ENCODE measurements around the gene NUB1.
A peak's percentile ranks its signal among the peaks of the same experiment; 100 is the strongest.

Gene NUB1

DNA sequence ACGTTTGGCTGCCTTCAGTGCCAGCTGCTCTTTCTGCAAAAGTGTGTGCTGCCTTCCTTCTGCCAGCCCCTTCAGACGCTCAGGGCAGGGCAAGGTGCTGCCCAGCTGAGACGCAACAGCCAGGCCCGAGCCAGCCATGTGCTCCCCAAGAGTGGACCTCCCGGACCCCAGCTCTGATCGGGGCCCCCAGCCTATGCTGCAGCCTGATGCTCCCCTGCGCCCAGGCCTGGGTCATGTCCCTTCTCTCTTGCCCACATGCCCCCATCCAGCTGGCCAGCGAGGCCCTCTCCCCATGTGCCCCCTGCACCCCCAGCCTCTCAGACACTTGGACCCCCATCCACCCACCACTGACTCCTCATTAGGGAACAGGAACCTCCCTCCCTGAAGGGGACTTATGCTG lies 50.4 kb downstream of the NUB1 start:
- no peak for DNase-seq

DNA sequence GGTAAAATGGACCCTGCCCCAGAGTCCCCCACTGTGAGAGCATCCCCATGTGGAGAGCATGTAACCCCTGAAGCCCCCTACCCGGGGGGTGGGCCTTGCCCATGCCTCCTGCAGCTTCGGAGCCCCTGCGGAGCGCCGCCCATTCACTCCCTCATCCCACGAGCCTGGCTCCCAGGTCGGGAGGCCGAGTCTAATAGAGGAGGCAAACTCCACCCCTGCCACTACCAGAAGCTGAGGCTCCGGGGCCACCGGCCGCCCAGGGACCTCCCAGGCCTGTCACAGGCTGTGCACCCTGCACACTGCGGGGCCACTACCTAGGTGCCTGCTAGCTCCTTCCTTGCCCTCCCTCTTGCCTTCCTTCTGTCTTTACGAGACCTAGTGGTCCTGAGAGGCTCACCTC lies 50.8 kb downstream of the NUB1 start:
- DNase-seq: no peak

DNA sequence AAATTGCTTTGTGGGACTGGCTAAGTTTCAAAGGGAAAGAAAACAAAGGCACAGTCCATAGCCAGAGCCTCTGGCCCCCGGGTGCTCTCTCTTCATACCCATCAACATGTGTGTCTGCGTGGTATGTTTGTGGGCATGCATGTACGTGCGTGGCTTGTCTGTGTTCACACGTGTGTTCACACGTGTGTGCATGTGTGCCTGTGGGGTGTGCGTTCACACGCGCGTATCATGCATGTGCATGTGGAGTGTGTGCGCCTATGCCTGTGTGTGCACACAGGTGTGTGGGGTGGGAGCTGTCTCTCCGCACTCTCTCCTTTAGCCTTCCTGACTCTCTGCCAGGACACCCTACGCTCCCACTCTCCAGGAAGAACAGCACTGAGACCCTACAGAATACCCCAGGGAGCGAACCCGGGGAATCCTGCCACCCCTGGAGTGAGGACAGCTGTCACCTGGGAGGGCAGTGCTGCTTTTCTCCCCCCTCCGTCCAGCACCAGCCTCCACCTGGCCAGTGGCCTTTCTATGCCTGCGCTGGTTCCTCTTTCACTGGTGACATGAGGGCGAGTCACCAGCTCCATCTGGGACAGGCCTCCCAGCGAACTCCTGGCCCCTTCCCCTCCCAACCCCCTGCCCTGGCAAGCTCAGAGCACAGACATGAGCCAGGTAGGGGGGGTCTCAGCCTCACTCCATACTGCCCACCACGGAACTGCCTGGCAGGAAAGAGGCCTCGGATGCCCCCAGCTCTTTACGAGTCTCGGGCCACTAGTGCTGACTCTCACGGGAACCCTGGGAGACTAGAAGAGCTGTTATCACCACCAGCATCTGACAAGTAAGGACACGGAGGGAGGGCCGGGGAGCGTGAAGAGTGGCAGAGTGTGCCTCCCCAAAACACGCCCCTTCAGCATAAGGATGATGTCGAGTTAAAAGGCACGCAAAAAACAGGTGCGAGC lies 51.7 kb downstream of the NUB1 start:
- DNase-seq: no peak

DNA sequence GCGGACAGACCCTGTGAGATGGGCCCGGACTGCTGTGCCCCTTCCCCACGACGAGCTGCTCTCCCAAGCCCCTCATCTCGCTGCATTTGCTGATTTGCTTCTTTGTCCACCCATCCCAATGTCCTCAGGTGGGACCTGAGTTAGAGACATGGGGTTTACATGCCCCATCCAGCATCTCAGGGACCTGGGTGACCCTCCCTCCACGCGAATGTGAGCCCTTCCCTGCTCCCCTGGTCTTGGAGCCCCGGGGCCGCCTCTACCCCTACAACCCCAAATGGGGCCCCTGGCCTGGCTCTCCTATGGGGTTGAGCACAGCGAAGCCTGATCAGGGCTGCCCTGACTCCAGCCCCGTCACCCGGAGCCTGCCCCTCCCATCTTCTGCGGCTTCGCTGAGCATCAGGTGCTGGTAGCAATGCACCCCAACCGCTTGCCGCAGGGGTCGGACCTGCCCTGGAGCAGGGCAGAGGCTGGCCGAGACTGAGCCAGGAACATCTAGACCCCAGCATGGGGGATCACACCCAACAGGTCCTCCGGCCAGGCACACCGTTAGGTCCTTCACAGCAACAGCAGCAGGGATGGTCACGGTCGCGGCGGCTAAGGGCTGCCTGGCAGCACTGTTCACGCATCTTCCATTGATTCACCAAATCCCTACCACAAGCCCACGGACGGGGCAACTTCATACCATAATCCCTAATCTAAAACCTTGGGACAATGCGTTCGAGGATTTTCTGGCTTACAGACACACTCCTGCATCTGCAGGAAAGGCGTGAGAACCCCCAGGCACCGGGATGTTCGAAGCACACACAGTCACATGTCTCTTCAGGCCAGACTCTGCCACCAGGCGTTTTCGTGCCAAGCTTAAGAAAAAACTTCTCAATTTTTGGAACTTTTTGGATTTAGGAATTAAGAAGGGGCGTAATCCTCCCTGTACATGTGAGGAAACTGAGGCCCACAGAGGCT lies 52.7 kb downstream of the NUB1 start:
- DNase-seq: no peak

DNA sequence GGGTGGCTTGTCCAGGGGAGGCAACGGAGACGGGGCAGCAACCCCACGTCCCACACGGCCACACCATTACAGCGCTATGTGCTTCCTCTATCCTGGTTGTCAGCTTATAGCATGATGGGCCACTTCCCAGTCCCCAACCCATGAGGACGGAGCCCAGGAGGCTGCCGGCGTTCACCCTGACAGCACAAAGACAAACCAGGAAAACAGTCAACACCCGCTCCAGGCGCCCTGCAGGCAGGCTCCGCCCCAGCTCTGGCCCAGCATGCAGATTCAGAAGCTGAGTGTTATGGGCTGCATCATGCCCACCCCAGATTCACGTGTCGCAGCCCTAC lies 53.4 kb downstream of the NUB1 start:
- DNase-seq: no peak

DNA sequence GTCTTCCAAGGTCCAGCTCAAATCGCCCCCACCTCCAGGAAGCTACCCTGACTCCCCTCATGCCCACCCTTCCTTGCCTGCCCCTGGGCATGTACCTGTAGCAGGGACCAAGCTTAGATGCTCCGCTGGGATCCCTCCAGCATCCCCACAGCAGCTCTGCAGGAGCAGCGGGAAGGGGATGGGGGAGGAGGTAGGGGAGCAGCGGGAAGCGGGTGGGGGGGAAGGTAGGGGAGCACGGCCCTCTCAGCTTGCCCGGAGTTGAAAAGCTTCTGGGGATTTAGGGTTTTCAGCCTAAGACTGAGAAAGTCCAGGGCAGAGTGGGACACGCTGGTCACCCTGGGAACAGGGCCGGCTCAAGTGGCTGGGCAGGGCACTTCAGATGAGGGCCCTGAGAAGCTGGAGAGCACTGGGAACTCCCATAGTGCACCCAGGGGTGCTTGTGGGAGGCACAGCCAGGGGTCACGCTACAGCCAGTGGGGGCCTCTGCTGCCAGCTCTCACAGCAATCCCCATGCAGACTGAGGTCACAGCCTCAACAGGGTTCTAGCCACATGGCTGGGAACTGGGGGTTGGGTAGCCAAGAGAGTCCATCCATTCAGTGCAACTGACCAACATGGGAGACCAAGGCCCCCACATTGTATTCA lies 54.8 kb downstream of the NUB1 start:
- no peak for DNase-seq

DNA sequence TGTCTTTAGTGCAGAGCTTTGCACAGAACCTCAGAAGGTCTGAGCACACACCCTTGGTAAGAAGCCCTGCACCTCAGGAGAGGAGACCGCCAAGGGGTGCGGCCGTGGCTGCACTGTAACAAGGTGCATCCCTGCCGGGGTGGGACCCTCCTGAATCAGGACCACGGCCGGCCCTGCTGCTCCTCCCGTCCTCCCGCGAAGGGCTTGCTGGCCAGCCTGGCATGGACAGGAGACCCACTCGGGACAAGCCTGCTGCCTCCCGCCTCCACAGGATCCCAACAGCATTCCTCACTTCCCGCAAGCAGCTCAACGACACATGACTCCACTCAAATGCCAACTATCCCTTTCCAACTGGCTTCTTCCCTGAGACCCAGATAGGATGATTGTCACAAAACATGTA lies 55.4 kb downstream of the NUB1 start:
- DNase-seq: no peak

DNA sequence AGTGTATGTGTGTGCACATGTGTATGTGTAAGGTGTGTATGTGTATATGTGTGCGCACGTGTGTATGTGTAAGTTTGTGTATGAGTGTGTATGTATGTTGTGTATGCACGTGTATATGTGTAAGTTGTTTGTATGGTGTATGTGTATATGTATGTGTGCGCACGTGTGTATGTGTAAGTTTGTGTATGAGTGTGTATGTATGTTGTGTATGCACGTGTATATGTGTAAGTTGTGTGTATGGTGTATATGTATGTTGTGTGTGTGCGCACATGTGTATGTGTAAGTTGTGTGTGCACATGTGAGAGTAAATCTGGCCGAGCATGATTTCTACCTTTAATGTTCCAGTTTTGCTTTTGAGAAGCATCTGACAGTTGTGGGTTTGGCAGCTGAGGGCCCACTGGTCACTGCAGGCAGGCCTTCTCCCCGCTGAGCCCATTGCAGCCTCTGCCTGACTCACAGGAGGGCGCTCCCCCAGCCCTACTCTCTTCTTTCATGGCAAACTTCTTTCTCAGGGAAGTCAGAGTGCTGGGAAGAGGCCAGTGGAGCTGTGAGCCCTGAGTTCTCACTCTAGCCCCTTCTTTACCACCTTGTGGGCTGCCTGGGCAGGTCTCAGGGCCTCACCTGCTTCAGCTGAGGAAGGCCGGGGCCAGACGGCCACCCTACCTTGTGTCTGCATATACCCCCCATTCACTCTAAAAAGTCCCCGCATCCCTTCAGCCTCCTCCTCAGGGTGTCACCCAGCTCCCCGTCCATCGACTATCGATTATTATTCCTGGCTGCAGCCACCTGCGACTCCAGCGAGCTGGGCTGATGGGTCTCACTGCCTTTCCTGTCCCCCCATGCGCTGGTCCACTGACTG lies 57.1 kb downstream of the NUB1 start:
- DNase-seq: no peak

DNA sequence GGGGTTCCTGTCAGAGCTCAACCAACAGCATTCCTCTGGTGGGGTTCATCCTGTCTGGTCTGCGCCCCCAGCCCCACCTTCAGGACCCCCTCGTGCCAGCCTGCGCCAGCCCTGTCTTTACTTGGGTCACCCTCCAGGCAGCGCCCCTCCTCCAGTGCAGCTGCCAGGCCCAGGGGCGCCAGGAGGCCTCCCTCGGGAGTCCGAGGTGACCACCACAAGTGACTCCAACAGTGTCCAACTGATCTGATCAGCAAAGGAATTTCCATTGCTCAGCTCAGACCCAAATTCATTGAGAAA lies 57.6 kb downstream of the NUB1 start:
- DNase-seq: no peak

DNA sequence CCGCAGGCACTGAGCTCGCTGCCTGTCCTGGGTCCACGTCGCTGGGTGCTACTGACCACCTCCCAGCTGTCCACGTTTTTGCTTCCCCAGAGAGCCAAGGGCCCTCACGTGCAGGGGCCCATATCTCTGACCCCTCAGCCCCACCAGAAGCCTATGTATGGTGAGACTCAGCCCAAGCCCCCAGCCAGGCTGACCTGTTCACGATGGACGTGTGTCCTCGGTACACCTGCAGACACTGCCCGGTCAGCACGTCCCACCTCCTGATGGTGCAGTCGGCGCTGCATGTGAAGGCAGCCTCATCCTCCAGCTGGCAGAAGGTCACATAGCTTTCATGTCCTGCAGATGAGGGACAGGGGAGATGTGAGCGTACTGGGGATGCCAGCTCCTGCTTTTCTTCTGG lies 58.3 kb downstream of the NUB1 start:
- no peak for DNase-seq

DNA sequence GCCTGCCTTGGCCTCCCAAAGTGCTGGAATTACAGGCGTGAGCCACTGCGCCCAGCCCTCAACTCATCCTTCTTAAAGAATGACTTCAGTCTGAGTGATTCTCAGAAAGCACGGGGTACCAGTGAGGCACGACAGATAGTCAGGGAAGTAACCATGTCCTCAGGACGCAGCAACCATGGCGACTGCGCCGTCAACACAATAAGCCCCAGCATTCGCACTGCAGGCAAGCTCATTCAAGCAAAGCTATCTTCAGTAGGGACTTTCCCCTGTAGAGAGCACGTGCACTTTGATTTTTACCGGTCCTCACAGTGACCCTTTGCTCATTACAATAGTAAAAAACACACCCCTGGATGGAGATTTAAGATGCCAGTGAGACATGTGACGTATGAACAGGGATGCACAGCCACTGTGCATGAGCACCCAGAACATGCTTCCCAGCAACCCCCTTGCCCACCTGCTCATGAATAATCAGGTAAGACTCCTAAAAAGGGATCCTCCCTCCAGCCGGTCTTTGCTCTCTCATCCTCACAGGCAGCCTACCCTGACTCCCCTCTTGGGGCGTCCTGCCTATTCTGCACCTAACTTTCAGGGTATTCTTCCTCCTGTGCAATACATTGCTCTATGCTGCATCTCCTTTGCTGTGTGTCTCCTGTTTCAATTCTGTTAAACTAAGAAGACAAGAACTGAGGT lies 59.2 kb downstream of the NUB1 start:
- DNase-seq: peak; percentile 46

DNA sequence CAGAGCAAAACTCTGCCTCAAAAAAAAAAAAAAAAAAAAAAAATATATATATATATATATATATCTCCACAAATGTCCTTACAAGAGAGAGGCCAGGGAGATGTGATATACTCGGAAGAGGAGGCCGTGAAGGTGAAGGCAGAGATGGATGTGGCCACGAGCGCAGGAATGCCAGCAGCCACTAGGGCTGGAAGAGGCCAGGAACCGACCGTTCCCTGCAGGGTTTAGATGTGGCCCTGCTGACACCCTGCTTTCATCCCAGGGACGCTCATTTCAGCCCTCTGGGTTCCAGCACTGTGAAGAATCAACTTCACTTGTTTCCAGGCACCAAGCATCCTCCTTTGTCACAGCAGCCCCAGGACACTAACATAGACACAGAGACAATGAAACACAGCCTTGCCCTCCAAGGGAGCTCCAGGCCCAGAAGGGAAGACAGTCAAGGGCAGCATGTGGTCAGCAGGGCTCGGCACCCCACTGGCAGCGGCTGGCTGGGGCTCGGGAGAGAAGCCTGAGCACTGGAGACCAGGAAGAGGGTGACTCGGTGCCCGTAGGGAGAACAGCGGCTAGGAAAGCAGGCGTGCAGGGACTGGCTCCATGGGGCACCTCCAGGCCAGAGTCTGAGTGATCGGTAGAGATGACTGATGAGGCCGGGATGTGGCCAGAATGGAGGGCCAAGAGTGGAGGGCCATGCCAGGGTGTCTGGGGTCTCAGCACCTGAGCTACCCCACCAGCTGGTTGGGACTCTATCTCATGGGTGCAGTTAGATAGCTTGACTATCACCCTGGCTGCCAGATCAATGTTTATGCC lies 60.6 kb downstream of the NUB1 start:
- DNase-seq: no peak

DNA sequence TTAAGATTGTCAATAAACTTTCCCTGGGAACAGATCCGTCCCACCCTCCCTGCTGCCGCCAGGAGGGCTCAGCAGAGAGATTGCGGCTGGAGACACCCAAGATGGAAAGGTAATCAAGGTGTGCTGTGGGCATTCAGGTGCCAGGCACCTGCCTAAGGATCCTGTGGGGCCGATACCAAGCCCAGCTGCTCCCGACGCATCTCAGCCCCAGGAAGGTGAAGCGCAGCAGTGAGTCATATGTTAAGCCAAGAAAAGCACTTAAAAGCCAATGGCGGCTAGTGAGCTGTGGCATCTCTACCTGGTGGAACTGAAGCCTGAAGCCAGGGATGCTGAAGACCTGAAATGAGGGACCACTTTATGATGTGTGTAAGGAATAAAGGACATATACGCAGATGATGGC lies 62.2 kb downstream of the NUB1 start:
- no peak for DNase-seq

DNA sequence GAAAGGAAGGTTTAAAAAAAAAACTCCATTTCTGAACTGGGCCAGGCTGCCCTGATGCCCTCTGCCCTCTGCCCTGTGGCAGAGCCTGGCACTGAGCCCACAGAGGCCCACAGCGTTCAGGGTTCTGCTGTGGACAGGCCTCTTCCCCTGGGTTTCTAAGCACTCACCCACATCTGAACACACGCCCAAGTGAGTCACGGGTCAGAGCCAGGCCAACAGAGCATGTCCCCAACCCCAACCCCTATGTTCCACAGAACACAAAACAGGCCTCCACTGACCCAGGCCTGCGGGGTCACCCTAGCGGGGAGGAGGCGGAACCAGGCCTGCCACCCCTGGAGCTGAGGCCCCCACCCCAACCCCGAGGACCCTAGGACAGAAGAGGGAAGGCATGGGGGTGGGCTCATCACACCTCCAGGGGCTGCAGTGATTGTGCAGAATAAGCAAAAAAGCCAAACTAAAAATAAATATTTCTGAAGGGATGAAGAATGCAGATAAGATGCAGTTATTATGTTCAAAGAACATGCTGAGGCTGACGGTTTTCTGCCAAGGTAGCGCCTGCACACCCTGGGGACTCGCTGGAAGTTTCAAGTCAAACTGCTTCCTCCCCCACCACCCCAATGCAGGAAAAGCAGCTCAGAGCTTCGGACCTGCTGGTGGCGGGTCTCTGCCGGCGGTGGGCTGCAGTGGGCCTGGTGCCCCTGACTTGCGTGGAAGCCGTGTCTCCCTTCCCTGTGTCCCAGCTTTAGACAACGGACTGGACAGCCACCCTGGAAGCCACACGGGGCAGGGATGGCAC lies 62.8 kb downstream of the NUB1 start:
- peak; percentile 33 for DNase-seq

DNA sequence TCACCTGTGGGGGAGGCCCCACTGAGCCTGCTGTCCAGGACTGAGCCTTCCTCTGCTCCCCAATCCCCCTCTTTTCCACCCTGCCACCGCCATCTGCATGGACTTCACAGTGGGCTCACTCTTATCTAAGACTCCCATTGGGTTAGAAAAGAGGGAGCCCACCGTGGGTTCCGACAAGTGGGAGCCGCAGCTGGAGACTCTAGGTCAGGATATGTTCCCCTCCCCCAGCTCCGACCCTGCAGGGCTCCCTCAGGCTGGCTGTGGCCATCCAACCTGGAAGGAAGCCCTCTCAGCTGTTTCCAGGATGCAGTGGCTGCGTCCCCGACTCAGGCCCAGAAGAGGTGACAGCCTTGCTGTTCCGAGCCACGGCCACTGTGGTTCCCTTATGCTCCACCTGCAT lies 63.4 kb downstream of the NUB1 start:
- DNase-seq: no peak

DNA sequence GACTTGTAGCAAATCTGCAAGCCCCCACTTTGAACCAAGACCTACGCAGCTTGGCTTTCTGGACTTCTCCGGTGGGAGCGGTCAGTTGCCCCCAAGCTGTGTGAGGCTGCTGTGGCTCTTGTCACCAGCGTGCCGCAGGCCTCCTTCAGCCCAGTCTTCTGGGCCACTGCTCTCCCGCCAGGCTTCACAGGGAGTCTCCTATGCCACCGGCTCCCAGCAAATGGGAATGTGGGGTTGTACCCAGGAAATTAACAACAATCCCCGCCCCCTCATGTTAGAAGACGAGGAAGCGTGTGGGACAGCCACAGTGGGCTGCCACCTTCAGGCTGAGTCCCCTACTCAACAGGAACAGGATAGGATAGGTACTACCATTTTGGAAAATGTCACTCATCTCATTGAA lies 64.0 kb downstream of the NUB1 start:
- no peak for DNase-seq

DNA sequence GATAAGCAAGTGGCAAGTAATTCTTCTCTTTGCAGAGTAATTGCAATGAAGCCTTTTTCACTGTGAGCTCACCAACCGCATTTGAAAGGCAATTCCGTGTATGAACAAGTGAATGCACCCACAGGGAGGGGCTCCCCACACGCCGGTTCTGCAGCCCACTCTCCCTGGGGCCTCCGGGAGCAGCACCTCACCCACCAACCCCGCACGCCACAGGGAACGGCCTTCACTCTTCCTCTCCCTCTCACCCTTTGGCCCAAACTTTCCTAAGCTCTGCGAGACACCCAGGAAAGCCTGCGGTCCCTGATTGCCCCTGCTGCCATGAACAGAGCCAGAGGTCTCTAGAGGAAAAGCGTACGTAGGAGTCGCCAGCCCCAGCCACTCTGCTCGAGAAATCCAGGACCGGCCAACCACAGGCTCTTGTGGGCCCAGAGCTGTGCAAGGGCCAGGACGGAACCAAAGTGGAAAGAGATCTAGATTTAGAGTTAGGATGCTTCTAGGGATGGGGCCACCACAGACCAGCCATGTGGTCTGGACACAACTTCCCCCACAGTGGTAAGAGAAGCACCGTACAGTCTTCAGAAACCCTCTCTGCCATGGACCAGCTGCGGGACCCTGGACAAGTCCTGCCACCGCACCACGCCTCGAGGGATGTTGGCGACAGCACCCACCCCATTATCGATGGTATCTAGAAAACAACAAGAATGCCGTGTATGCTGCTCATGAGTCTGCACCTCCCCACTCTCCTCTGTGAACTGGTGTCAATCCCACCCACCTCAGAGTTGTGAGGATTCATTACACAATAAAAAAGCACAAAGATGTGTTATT lies 64.7 kb downstream of the NUB1 start:
- DNase-seq: no peak

DNA sequence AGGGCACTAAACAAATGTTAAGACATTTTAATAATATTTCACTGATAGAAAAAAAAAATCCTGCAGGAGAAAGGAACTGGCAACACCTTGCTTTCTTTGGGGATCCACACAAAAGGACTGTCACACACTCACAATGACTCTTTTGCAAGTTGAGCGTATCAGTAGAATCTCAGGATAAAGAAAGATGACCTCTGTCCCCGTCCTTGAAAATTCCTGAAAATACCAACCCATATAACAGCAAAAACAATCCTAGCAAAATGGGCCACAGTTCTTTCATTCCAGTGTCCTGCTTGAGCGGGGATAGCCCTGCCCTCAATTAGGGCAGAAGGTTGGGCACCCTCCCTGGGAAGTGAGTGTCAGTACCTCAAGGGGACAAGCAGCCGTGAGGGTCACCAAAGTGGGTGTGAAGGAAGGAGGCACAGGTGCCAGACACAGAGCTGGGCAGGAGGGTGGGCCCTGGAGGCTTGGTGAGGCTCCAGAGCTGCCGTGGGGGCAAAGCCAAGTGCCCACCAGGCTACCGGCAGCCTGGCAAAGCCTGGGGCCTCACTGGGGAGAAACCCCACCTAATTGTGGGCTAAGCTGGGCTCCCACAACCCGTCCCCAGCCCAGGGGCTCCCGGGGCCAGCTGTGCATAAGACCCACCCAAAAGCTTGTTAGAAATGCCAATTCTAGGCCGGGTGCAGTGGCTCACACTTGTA lies 65.4 kb downstream of the NUB1 start:
- DNase-seq: no peak

DNA sequence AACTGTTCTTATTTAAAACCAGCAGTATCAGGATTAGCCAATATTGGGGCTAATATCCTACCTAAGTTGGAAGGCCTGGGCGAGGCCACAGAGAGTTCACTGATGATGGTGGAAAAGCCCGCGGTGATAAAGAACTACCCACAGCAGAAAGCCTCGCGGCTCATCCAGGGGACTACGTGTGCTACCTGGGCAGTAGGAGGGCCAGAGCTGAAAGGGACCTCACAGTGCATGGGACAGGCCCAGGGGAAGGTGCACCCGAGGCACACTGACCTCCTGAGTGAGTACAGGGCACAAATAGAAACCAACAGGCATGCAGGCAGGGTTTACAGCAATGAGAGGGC lies 66.9 kb downstream of the NUB1 start:
- DNase-seq: no peak

Measured in CD4-positive, alpha-beta T cell treated with Interleukin-21 for 1 hour (primary cell).